Measurements from ENCODE around the gene DENND5B. TPM values are rescaled to one million over a fixed set of nuclear protein-coding genes. Genes with fewer than 3 reads are reported as not detected.

The DENND5B gene
- polyA plus RNA-seq, 2 of the 4 experiments (the other 2 are of a cell fraction), result 15.5 to 55.2 TPM

- ATAC-seq, result no peak
- ChIA-PET POLR2A (no interaction called here), CTCF (interaction anchor here (0.6 to 2.1 kb wide), 3 partner anchors 10 to 376 kb away, joined by 3 to 6 read pairs (median 3); no protein-coding TSS in a partner anchor)
Measured at GRCh38 chr12:31627456-31628054, 36.6 kb upstream of the DENND5B start.

GRCh38 chr12:31626270-31626995, 35.5 kb upstream of the DENND5B start:
- no peak overlapping the region for H3K4me3 ChIP-seq
- DNase-seq (ENCODE audit: low read depth in 1 of 2, low spot score in 1 of 2) (no peak), ATAC-seq (no peak), FAIRE-seq (no peak)
- no peak overlapping the region for H3K27ac ChIP-seq
- POLR2A ChIA-PET, result no interaction called here
- no peak for TF ChIP-seq ZNF302 (CRISPR knock-in tag; IDR thresholded peaks at IDR 0.05)
- peak; percentile 47 for TF ChIP-seq USF2 (IDR thresholded peaks at IDR 0.05)
- no peak overlapping the region for H3K4me2 ChIP-seq
- no peaks in the 10 kb centered on the region for H3K9me3 ChIP-seq
- CTCF ChIA-PET, result no interaction called here
- 53% methylated on average over 7 of the region's 7 CpGs for WGBS (ENCODE audit: missing lambda C conversion rate)
- no peaks in the 10 kb centered on the region for H3K4me1 ChIP-seq

More at GRCh38 chr12:31627456-31628054, 36.6 kb upstream of the DENND5B start:
- no peaks in the 10 kb centered on the region for H3K4me1 ChIP-seq
- no peak overlapping the region for H3K4me3 ChIP-seq
- no peaks in the 10 kb centered on the region for H3K9me3 ChIP-seq
- no peak overlapping the region for H3K27ac ChIP-seq
- FAIRE-seq (no peak), DNase-seq (ENCODE audit: low read depth in 1 of 2, low spot score in 1 of 2) (no peak)
- TF ChIP-seq FOSB (CRISPR knock-in tag; IDR thresholded peaks at IDR 0.05), result no peak
- no peak for TF ChIP-seq POLR2A (IDR thresholded peaks at IDR 0.05; ENCODE audit: low read length)
- TF ChIP-seq SREBF2 (IDR thresholded peaks at IDR 0.05), result no peak
- TF ChIP-seq ZNF302 (CRISPR knock-in tag; IDR thresholded peaks at IDR 0.05), result no peak
- no peak for TF ChIP-seq USF2 (IDR thresholded peaks at IDR 0.05)
- TF ChIP-seq HOXB13 (CRISPR knock-in tag; IDR thresholded peaks at IDR 0.05; ENCODE audit: low read depth), result no peak
- no peak for TF ChIP-seq CHD4 (IDR thresholded peaks at IDR 0.05; ENCODE audit: borderline replicate concordance)
- TF ChIP-seq ELK1 (IDR thresholded peaks at IDR 0.05; ENCODE audit: low read depth, low read length), result no peak
- TF ChIP-seq RARB (CRISPR knock-in tag; IDR thresholded peaks at IDR 0.05), result no peak
- WGBS (ENCODE audit: missing lambda C conversion rate), result 84% methylated on average over 5 of the region's 5 CpGs
- H3K4me2 ChIP-seq, result no peak overlapping the region

- POLR2A ChIA-PET, result no interaction called here
- no peak overlapping the region for H3K4me3 ChIP-seq
- no peak for FAIRE-seq
- CTCF ChIA-PET, result interaction anchor here (3.0 to 4.9 kb wide), 2 partner anchors 10 to 219 kb away, joined by 8 to 36 read pairs; no protein-coding TSS in a partner anchor
- WGBS (ENCODE audit: missing lambda C conversion rate), result 96% methylated on average over 4 of the region's 4 CpGs
- H3K4me2 ChIP-seq, result no peak overlapping the region
- peak overlapping the region in 1 of 2 experiments; percentile 52; a peak in 2 of 6 replicates for H3K27ac ChIP-seq
- peaks cover 17% of the 10 kb centered on the region for H3K4me1 ChIP-seq
- TF ChIP-seq FOSB (CRISPR knock-in tag; IDR thresholded peaks at IDR 0.05) (no peak), ZC3H11A (IDR thresholded peaks at IDR 0.05) (no peak), POLR2AphosphoS2 (conservative IDR thresholded peaks at IDR 0.05; ENCODE audit: low read length) (no peak), MAZ (IDR thresholded peaks at IDR 0.05; ENCODE audit: borderline replicate concordance, low read depth, low read length) (no peak)
- ATAC-seq, result no peak
- no peaks in the 10 kb centered on the region for H3K9me3 ChIP-seq
- DNase-seq (ENCODE audit: low read depth in 1 of 2, low spot score in 1 of 2), result no peak
Measured at GRCh38 chr12:31622038-31622437, 31.1 kb upstream of the DENND5B start.

- 47% methylated on average over 2 of the region's 2 CpGs for WGBS (ENCODE audit: missing lambda C conversion rate)
- H3K4me3 ChIP-seq, result no peak overlapping the region
- no peak for FAIRE-seq
Measured at GRCh38 chr12:31620311-31620710, 29.4 kb upstream of the DENND5B start.

More at GRCh38 chr12:31620311-31620710, 29.4 kb upstream of the DENND5B start:
- Histone ChIP-seq H3K9me3 (no peaks in the 10 kb centered on the region), H3K4me1 (peaks cover 17% of the 10 kb centered on the region), H3K27ac (peak overlapping the region in 1 of 2 experiments; percentile 1; a peak in 1 of 6 replicates), H3K4me2 (peak overlapping the region; percentile 28; the same call in 2 of the 3 replicates)
- TF ChIP-seq RNF2 (IDR thresholded peaks at IDR 0.05; ENCODE audit: borderline replicate concordance, low read depth) (no peak), EHMT2 (IDR thresholded peaks at IDR 0.05; ENCODE audit: low read depth) (no peak), CHD4 (IDR thresholded peaks at IDR 0.05; ENCODE audit: borderline replicate concordance) (no peak), MAFK (IDR thresholded peaks at IDR 0.05; ENCODE audit: partially characterized antibody) (peak; percentile 33), CBX2 (IDR thresholded peaks at IDR 0.05; ENCODE audit: borderline replicate concordance, low read depth) (no peak), ZFP36 (IDR thresholded peaks at IDR 0.05; ENCODE audit: borderline replicate concordance, partially characterized antibody) (no peak), JUNB (IDR thresholded peaks at IDR 0.05) (no peak)
- ATAC-seq (peak; percentile 62 to 83; a peak in 4 of 6 replicates), DNase-seq (ENCODE audit: low read depth in 1 of 2, low spot score in 1 of 2) (peak; percentile 12 to 70)
- CTCF ChIA-PET, result interaction anchor here (4.9 kb wide), 1 partner anchor 217 kb away, joined by 36 read pairs; no protein-coding TSS in a partner anchor
- POLR2A ChIA-PET, result no interaction called here

Measured in A549 (cell line).